Activated T-cell treated with anti-CD3 and anti-CD28 coated beads, Interleukin-2, amount 50 U/mL, for 24 hours (primary cell): ENCODE data around the gene EPX.
A peak's percentile ranks its signal among the peaks of the same experiment; 100 is the strongest.

Experiments
- DNase-seq: peaks from one replicate; pipeline ENCODE4 v3.0.0-alpha.2; 2020
- H3K27ac Mint-ChIP-seq: 2 replicates; pipeline ENCODE4 v1.8.0; 2020; ENCODE audit warnings: mild to moderate bottlenecking, mixed read lengths
- H3K27me3 Mint-ChIP-seq: 2 replicates; pipeline ENCODE4 v1.8.0; 2020; ENCODE audit warnings: mixed read lengths
- H3K36me3 Mint-ChIP-seq: 2 replicates; pipeline ENCODE4 v1.8.0; 2020; ENCODE audit warnings: low read depth, mixed read lengths
- H3K4me1 Mint-ChIP-seq: 2 replicates; pipeline ENCODE4 v1.8.0; 2020; ENCODE audit warnings: low read depth, mixed read lengths
- H3K4me3 Mint-ChIP-seq: 2 replicates; pipeline ENCODE4 v1.8.0; 2020; ENCODE audit warnings: mild to moderate bottlenecking, moderate library complexity, mixed read lengths
- H3K9me3 Mint-ChIP-seq: 2 replicates; pipeline ENCODE4 v1.8.0; 2020; ENCODE audit warnings: mixed read lengths

Gene EPX

GRCh38 chr17:58228679-58229078 lies 36.2 kb downstream of the EPX start:
- H3K36me3 Mint-ChIP-seq: no peaks in the 10 kb centered on the region
- no peak overlapping the region for H3K4me3 Mint-ChIP-seq
- H3K27ac Mint-ChIP-seq: no peak overlapping the region
- peaks cover 17% of the 10 kb centered on the region for H3K4me1 Mint-ChIP-seq
- H3K27me3 Mint-ChIP-seq: peaks cover 22% of the 10 kb centered on the region
- no peaks in the 10 kb centered on the region for H3K9me3 Mint-ChIP-seq
- no peak for DNase-seq

DNA sequence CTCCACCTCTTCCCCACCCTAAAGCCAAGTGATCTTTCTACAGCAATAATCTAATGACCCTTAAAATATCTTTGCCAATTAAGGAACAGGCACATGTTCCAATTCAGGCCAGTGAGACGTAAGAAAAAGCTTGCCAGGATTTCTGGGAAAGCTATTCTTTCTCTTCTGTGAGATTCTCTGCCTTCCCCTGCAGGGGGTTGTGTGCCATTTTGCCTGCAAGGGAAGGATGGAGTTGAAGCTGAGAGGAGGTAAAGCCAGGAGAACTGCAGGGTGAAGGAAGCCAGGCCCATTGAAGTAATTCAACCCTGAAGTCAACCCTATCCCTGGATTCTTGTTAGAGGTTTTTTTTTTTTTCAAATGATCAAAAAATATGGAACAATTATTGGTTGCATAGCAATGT lies 36.9 kb downstream of the EPX start:
- Mint-ChIP-seq H3K4me3 (no peak overlapping the region), H3K4me1 (peaks cover 13% of the 10 kb centered on the region), H3K9me3 (no peaks in the 10 kb centered on the region), H3K27ac (no peak overlapping the region), H3K27me3 (peaks cover 26% of the 10 kb centered on the region), H3K36me3 (no peaks in the 10 kb centered on the region)
- no peak for DNase-seq

GRCh38 chr17:58229881-58230280 lies 37.4 kb downstream of the EPX start:
- Mint-ChIP-seq H3K9me3 (no peaks in the 10 kb centered on the region), H3K36me3 (no peaks in the 10 kb centered on the region), H3K4me3 (no peak overlapping the region), H3K27me3 (peaks cover 29% of the 10 kb centered on the region), H3K27ac (no peak overlapping the region), H3K4me1 (peaks cover 10% of the 10 kb centered on the region)
- DNase-seq: no peak

DNA sequence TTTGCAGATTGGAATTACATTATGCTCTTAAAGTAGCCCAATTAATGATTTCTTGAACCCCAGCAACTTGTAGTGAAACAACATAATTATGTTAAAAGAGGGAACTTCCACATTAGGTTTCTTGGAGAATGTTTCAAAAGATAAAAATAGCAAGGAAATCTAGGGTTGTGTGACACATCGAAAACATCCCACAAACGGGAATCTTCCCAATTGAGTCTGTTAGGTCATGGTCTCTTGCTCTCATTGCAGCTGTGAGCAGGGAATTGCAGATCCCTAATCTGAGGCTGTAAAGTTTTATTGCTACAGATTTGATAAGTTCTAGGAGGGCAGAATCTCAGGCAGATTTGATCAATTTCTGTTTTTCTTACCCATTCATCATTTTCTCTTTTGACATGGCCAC lies 39.1 kb downstream of the EPX start:
- peaks cover 10% of the 10 kb centered on the region for H3K4me1 Mint-ChIP-seq
- H3K9me3 Mint-ChIP-seq: no peaks in the 10 kb centered on the region
- H3K36me3 Mint-ChIP-seq: no peaks in the 10 kb centered on the region
- peaks cover 40% of the 10 kb centered on the region for H3K27me3 Mint-ChIP-seq
- no peak overlapping the region for H3K27ac Mint-ChIP-seq
- no peak overlapping the region for H3K4me3 Mint-ChIP-seq
- DNase-seq: no peak

GRCh38 chr17:58232707-58233156 lies 40.2 kb downstream of the EPX start:
- DNase-seq: no peak
- no peak overlapping the region for H3K4me3 Mint-ChIP-seq
- H3K4me1 Mint-ChIP-seq: peaks cover 10% of the 10 kb centered on the region
- peak overlapping the region; percentile 38 for H3K27ac Mint-ChIP-seq
- no peaks in the 10 kb centered on the region for H3K9me3 Mint-ChIP-seq
- no peaks in the 10 kb centered on the region for H3K36me3 Mint-ChIP-seq
- peaks cover 41% of the 10 kb centered on the region for H3K27me3 Mint-ChIP-seq

- Mint-ChIP-seq H3K36me3 (no peaks in the 10 kb centered on the region), H3K9me3 (no peaks in the 10 kb centered on the region), H3K27me3 (peaks cover 42% of the 10 kb centered on the region), H3K4me3 (no peak overlapping the region), H3K27ac (no peak overlapping the region), H3K4me1 (peaks cover 10% of the 10 kb centered on the region)
- DNase-seq: no peak
These were observed 41.0 kb downstream of the EPX start for GRCh38 chr17:58233543-58233942.

DNA sequence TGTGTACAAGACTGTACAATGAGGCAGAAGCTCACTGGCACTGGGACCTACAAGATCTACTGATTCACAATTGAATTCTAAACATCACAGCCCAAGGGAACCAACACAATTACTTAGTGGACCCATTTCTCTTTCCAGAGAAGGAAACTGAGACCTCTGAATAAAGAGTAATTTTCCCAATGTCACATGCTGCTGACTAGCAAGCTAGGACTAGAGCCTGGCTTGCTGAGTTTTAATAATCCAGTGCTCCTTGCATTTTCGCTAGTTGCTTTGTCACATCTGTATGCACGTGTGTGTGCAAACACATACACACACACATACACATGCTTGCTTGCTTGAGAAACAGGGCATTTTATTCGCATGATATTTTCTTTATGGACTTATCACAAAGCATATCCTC lies 42.0 kb downstream of the EPX start:
- Mint-ChIP-seq H3K4me3 (no peak overlapping the region), H3K4me1 (peaks cover 10% of the 10 kb centered on the region), H3K27ac (no peak overlapping the region), H3K36me3 (no peaks in the 10 kb centered on the region), H3K9me3 (no peaks in the 10 kb centered on the region), H3K27me3 (peaks cover 45% of the 10 kb centered on the region)
- DNase-seq: no peak

DNA sequence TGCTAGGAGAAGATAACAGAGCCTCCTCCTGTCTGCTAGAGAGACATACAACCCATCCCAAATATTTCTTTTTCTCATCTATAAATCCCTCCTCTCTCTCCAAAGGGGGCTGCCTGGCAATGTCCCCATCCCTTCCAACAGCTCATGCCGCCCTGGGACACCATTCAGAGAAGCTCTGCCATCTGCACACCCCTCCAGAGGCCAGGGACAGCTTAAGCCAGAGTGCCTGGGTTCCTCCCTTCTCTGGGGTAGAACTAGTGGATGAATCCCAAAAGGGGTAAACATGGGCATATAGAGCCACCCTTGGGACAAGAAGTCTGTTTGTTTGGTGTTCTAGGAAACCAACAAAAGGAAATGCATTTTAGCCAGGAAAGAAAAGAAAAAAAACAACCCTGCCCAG lies 43.3 kb downstream of the EPX start:
- H3K27me3 Mint-ChIP-seq: peaks cover 55% of the 10 kb centered on the region
- H3K4me1 Mint-ChIP-seq: peaks cover 10% of the 10 kb centered on the region
- no peak for DNase-seq
- no peak overlapping the region for H3K27ac Mint-ChIP-seq
- no peaks in the 10 kb centered on the region for H3K9me3 Mint-ChIP-seq
- no peaks in the 10 kb centered on the region for H3K36me3 Mint-ChIP-seq
- H3K4me3 Mint-ChIP-seq: no peak overlapping the region

DNA sequence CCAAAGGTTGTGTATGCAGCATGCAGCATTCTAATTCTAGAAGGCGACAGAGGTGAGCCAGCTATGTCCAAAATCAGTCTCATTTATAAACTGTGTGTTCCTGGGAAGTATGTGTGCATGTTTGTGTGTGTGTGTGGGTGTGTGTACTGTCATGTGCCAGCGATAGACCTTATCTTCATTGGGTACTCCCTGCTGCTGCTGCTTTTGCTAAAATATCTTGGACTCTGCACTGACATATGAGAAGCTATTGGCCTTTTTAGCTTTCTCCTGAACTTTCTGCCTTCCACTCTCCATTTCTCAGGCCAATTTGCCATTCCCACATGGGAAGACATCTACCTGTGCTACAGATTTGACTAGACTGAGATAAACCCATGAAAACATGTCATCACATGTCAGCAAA lies 43.9 kb downstream of the EPX start:
- no peak overlapping the region for H3K4me3 Mint-ChIP-seq
- H3K27ac Mint-ChIP-seq: no peak overlapping the region
- peaks cover 56% of the 10 kb centered on the region for H3K27me3 Mint-ChIP-seq
- no peaks in the 10 kb centered on the region for H3K36me3 Mint-ChIP-seq
- DNase-seq: no peak
- peaks cover 10% of the 10 kb centered on the region for H3K4me1 Mint-ChIP-seq
- H3K9me3 Mint-ChIP-seq: no peaks in the 10 kb centered on the region

DNA sequence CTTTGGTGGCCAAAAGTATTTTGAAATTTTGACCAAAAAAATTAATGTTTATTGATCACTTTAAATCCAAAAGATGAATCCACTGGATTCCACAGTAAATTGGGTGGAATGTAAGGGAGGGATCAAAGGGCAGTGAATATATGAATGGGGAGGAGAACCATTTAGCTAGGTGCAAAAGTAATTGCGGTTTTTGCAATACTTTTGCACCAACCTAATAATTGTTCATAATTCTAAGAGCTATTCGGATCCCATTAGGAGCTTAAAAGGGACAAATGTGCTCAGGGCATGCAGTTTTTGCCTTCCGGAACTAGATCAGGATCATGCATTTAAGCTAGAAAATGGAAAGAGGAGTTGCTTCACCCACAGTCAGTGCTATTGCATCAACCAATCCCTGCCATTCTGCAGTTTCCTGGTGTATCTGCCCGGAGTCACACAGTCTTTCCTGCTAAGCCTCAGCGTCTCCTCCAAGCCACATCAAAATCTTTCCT lies 45.7 kb downstream of the EPX start, which contains the start of gene LPO:
LPO (plus strand) TSS at position 438 of the 488 bp plus-strand sequence. CDS start 4,396 bp downstream, outside the sequence.
- Mint-ChIP-seq H3K27ac (no peak within 1 kb of the TSS), H3K9me3 (no peaks in the 10 kb centered on the region), H3K27me3 (peaks cover 66% of the 10 kb centered on the region), H3K4me3 (no peak within 1 kb of the TSS), H3K36me3 (no peaks in the 10 kb centered on the region), H3K4me1 (peaks cover 7% of the 10 kb centered on the region)
- no peak for DNase-seq

DNA sequence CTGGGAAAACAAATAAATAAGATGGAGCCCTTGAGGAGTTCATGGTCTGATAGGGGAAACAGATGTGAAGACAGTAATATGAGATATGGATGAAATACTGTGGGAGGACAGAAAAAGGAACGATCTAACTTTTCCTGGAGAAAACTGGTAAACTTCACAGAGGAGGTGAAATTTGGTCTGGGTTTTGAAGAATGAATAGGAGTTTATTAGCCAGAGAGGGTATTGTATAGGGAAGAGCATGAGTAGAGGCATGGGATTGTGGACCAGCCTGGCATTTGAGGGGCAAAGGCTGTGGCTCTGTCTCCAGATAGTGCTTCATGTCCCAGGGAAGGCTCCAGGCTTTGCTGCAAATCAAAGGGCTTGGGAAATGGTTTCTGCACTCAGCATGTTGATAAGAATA lies 47.5 kb downstream of the EPX start:
- H3K27me3 Mint-ChIP-seq: peaks cover 69% of the 10 kb centered on the region
- no peak for DNase-seq

DNA sequence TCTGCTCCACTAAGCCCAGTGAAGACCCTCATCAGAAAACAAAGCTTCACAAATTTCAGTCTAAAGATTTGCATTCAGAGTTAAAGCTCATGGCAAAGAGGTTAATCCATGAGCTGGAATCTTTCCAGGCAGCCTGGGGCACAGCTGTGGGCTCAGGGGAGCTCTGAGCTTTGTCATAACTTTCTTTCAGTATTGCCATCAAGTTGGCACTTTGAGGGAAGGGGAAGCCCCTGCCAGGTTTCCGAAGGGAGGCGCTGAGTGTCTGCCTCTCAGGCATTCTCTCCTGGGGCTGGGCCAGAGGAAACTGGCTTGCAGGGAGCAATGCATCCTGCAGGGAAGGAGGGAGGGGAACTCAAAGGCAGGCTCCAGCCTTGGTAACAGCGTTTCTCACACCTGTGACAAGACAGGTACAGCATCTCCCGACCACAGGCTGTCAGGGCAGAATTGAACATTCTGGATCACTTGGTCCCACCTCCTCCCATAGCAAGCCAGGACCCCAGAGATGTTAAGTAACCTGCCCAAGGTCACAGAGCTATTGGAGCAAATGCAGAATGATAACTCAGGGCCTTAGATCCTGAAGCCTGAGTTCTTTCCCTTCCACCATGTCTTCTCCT lies 49.8 kb downstream of the EPX start:
- H3K36me3 Mint-ChIP-seq: no peaks in the 10 kb centered on the region
- no peak overlapping the region for H3K4me3 Mint-ChIP-seq
- H3K9me3 Mint-ChIP-seq: no peaks in the 10 kb centered on the region
- H3K4me1 Mint-ChIP-seq: peaks cover 7% of the 10 kb centered on the region
- H3K27me3 Mint-ChIP-seq: peaks cover 60% of the 10 kb centered on the region
- no peak overlapping the region for H3K27ac Mint-ChIP-seq
- no peak for DNase-seq

More for the DNA sequence above, 47.5 kb downstream of the EPX start:
- Mint-ChIP-seq H3K36me3 (no peaks in the 10 kb centered on the region), H3K27ac (no peak overlapping the region), H3K9me3 (no peaks in the 10 kb centered on the region), H3K4me1 (peaks cover 7% of the 10 kb centered on the region), H3K4me3 (no peak overlapping the region)

DNA sequence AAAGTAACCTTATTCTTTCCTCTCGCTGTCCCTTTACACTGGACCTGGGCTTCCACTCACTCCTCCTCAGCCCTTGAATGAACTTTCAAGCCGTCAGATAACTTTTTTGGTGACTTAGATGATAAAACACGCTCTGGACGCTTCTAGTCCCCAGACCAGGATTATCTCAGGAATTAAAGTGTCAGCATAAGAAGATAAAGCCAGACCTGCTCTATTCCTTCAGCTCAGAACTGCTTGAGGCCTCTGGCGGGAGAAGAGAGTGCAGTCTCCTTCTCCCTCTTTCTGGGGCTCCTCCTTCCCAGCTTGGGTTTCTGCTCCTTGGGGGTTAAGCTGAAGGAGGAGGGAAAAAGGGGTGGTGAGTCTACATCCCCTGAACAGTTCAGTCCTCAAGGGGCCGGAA lies 52.4 kb downstream of the EPX start:
- no peaks in the 10 kb centered on the region for H3K36me3 Mint-ChIP-seq
- peaks cover 57% of the 10 kb centered on the region for H3K27me3 Mint-ChIP-seq
- H3K27ac Mint-ChIP-seq: no peak overlapping the region
- DNase-seq: no peak
- peaks cover 18% of the 10 kb centered on the region for H3K4me1 Mint-ChIP-seq
- no peak overlapping the region for H3K4me3 Mint-ChIP-seq
- H3K9me3 Mint-ChIP-seq: no peaks in the 10 kb centered on the region

- no peaks in the 10 kb centered on the region for H3K9me3 Mint-ChIP-seq
- DNase-seq: no peak
- no peak overlapping the region for H3K4me3 Mint-ChIP-seq
- peaks cover 56% of the 10 kb centered on the region for H3K27me3 Mint-ChIP-seq
- H3K27ac Mint-ChIP-seq: no peak overlapping the region
- H3K36me3 Mint-ChIP-seq: no peaks in the 10 kb centered on the region
- peaks cover 19% of the 10 kb centered on the region for H3K4me1 Mint-ChIP-seq
These were observed 53.0 kb downstream of the EPX start for GRCh38 chr17:58245428-58246103.

DNA sequence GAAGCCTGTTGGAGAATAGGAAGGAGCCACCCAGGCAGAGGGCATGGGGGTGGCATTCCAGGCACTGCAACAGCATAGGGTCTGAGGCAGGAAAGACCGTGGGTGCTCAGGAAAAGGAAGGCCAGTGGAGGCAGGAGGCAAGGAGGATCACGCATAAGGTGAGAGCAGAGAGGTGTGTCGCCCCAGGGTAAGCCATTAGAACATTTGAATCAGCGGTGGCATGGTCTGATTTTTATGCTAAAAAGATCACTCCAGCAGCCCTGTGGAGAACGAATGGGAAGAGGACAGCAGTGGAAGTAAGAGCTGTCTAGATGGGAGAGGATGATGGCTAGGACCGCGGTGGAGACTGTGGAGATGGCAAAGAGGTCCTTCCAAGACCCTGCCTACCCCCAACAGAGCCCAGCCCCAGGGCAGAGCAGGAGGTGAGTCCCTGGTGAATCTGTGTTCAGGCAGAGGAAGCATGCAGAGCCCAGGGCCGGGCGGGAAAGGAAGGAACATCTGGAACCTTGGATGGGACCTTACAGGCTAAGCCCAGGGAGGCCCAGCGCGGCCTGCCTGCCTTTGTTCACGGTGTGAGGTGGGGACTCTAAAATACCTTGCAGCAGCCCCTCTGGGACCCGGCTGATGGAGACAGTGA lies 53.7 kb downstream of the EPX start:
- Mint-ChIP-seq H3K4me3 (no peak overlapping the region), H3K36me3 (no peaks in the 10 kb centered on the region), H3K27ac (no peak overlapping the region), H3K4me1 (peaks cover 19% of the 10 kb centered on the region), H3K27me3 (peaks cover 57% of the 10 kb centered on the region), H3K9me3 (no peaks in the 10 kb centered on the region)
- DNase-seq: no peak
